GM23248 (cell line): ENCODE results near the gene FSD2. TPM values are rescaled to one million over a fixed set of nuclear protein-coding genes. Genes with fewer than 3 reads are reported as not detected.
"Not testable (repeated sequence)": the region's sequence is repeated elsewhere in the genome, so short reads cannot be mapped to it uniquely, and the experiment has no call there.

Source experiments
- DNase-seq: peaks from one replicate; pipeline ENCODE4 v3.0.0-alpha.2; 2015
- H2AFZ ChIP-seq: fragments of 200-600 bp; sonication (generic); 2 replicates; pipeline ENCODE4 v1.6.1; 2016; ENCODE audit warnings: antibody characterized with exemption
- H3F3A ChIP-seq: fragments of 200-600 bp; sonication (generic); 2 replicates; pipeline ENCODE4 v1.6.1; 2016; ENCODE audit warnings: mild to moderate bottlenecking, antibody characterized with exemption, mixed run types; ENCODE audit not compliant: insufficient read depth
- H3K27ac ChIP-seq: fragments of 200-600 bp; sonication (generic); 2 replicates; pipeline ENCODE4 v1.5.1; 2016; ENCODE audit warnings: mild to moderate bottlenecking
- H3K27me3 ChIP-seq: fragments of 200-600 bp; sonication (generic); replicated peaks from 2 replicates; pipeline ENCODE4 v1.6.1; 2016; ENCODE audit warnings: mild to moderate bottlenecking; ENCODE audit not compliant: insufficient read depth
- H3K36me3 ChIP-seq: fragments of 200-600 bp; sonication (generic); 2 replicates; pipeline ENCODE4 v1.6.1; 2016; ENCODE audit warnings: low read depth, mild to moderate bottlenecking
- H3K4me1 ChIP-seq: fragments of 200-600 bp; sonication (generic); 2 replicates; pipeline ENCODE4 v1.6.1; 2016; ENCODE audit warnings: mild to moderate bottlenecking; ENCODE audit not compliant: insufficient read depth
- H3K4me2 ChIP-seq: fragments of 200-600 bp; sonication (generic); one replicate; pipeline ENCODE4 v1.6.1; 2016; ENCODE audit warnings: mild to moderate bottlenecking; ENCODE audit not compliant: unreplicated experiment
- H3K4me3 ChIP-seq: fragments of 200-600 bp; sonication (generic); 2 replicates; pipeline ENCODE4 v1.5.1; 2016; ENCODE audit warnings: mild to moderate bottlenecking
- H3K79me2 ChIP-seq: fragments of 200-600 bp; sonication (generic); 2 replicates; pipeline ENCODE4 v1.6.1; 2016; ENCODE audit warnings: mild to moderate bottlenecking; ENCODE audit not compliant: insufficient read depth
- H3K9ac ChIP-seq: fragments of 200-600 bp; sonication (generic); 2 replicates; pipeline ENCODE4 v1.6.1; 2016; ENCODE audit warnings: mild to moderate bottlenecking
- H3K9me2 ChIP-seq: fragments of 200-600 bp; sonication (generic); 2 replicates; pipeline ENCODE4 v1.6.1; 2016; ENCODE audit warnings: mixed run types, mild to moderate bottlenecking, moderate library complexity; ENCODE audit not compliant: insufficient read depth
- H3K9me3 ChIP-seq: fragments of 200-600 bp; sonication (generic); one replicate; pipeline ENCODE4 v1.6.1; 2017; ENCODE audit warnings: low read depth
- H4K20me1 ChIP-seq: fragments of 200-600 bp; sonication (generic); 2 replicates; pipeline ENCODE4 v1.6.0; 2016; ENCODE audit not compliant: insufficient read depth
- EZH2 ChIP-seq: fragments of 200-600 bp; sonication (generic); IDR thresholded peaks from 2 replicates; pipeline ENCODE4 v1.6.1; 2018; ENCODE audit warnings: antibody characterized with exemption, mild to moderate bottlenecking; ENCODE audit not compliant: insufficient read depth, poor library complexity, severe bottlenecking
- EZH2phosphoT487 ChIP-seq: fragments of 200-600 bp; sonication (generic); IDR thresholded peaks from 2 replicates; pipeline ENCODE4 v1.6.1; 2018; ENCODE audit warnings: antibody characterized with exemption, moderate library complexity, mild to moderate bottlenecking, low read depth; ENCODE audit not compliant: insufficient read depth
- WGBS, 2 experiments: methylation state at CpG; one replicate each; pipeline ENCODE4 v1.1.6; 2015 to 2017; ENCODE audit warnings: low lambda C conversion rate in 2 of 2, low coverage in 1 of 2; ENCODE audit errors: missing lambda C conversion rate in 2 of 2; 5-methylcytosine and 5-hydroxymethylcytosine counted together
- in situ Hi-C: fragments of 300-500 bp; cut with MboI; formaldehyde crosslinking; loops from 2 replicates; pipeline ENCODE4 v1.15.0; 2020
- polyA plus RNA-seq: library from polyadenylated mRNA; unstranded; fragments of >200 nt; fragmentation: Nextera tagmentation; extraction: Ambion mirVana; gene quantifications from 2 replicates; pipeline ENCODE4 v1.2.1, GENCODE V29; 2016
- total RNA-seq: library from RNA; depleted of rRNA; stranded (reverse); fragments of >200 nt; shearing (Covaris generic); gene quantifications from 2 replicates; pipeline ENCODE4 v1.2.3, GENCODE V29; 2014

FSD2 gene
- total and polyA plus RNA-seq, 2 experiments from 2014 or later: 0.08 TPM; not detected in 1

DNA sequence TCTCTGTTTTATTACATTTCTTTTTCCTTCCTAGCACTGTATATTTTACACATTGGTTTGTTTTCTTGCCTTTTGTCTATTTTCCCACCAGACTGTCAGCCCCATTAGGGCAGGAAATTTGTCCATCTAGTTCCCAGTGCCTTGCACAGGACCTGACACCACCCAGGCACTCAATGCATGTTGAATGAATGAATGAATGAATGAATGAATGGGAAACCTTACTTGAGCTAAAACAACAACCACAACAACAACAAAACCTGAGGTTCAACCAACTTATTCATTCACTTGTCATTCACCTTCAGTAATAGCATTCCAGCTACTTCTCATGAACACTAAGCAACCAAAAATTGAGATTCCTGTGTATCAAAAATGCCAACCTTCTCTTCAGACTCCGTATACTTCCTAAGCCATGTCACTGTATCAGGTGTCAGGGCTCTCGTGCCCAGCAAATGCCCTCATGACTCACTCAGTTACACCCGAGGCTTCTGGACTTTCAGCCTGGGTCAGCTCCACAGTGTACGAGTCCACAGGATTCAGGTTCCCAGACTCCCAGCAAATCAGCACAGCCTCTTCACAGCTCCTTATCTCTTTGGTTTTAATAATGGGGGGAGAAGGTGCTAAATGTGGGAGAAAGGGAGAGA is 37.3 kb downstream of the FSD2 start:
- Histone ChIP-seq H3K4me3 (no peak overlapping the region), H4K20me1 (no peaks in the 10 kb centered on the region), H3K9ac (no peak overlapping the region), H2AFZ (no peak overlapping the region), H3K4me2 (no peak overlapping the region), H3K36me3 (no peaks in the 10 kb centered on the region), H3K4me1 (no peaks in the 10 kb centered on the region), H3K27ac (no peak overlapping the region), H3K9me3 (no peaks in the 10 kb centered on the region), H3F3A (no peaks in the 10 kb centered on the region), H3K9me2 (no peaks in the 10 kb centered on the region), H3K79me2 (no peaks in the 10 kb centered on the region), H3K27me3 (no peaks in the 10 kb centered on the region)
- whole genome bisulfite sequencing, 2 experiments: 51 to 58% methylated on average over 4 of the region's 4 CpGs
- TF ChIP-seq EZH2phosphoT487 (no peak), EZH2 (no peak)
- DNase-seq: peak; percentile 39
- in situ Hi-C loops: no loop called here

DNA sequence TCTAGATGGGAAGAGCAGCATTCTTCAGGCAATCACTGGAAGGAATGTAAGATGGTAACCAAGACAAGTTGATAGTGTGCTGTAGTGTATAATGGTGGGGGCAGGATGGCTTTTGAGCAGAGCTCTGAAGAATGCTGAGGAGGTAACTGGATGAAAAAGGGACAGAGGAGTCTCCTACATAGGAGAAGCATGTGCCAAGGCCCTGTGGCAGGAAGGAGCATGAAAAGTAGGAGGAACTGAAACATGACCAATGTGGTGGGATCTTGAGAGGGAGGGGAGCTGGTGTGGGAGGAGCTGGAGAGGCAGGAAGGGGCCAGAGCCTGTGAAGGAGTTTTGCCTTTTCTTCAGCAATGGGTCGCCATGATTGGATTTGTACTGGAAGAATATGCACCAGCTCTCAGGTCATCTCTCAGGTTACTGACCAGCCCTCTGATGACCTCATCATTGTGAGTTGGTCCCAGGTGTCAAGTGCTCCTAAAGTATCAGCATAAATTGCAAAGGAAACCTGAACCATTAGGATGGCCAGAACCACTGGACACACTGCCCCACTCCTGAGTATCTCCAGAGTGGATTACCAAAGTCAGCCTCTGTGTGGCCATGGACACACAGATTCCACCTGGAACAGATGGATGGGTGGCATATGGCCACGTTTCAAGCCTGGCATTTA is 38.6 kb downstream of the FSD2 start:
- in situ Hi-C loops: no loop called here
- Histone ChIP-seq H3K27me3 (no peaks in the 10 kb centered on the region), H3K9me2 (no peaks in the 10 kb centered on the region), H3K36me3 (no peaks in the 10 kb centered on the region), H3F3A (no peaks in the 10 kb centered on the region), H3K4me3 (no peak overlapping the region), H4K20me1 (no peaks in the 10 kb centered on the region; the same call in 1 of the 2 replicates), H3K9me3 (no peaks in the 10 kb centered on the region), H2AFZ (no peak overlapping the region), H3K9ac (no peak overlapping the region), H3K4me1 (no peaks in the 10 kb centered on the region), H3K4me2 (no peak overlapping the region), H3K79me2 (no peaks in the 10 kb centered on the region), H3K27ac (no peak overlapping the region)
- TF ChIP-seq EZH2: no peak
- no peak for TF ChIP-seq EZH2phosphoT487
- no peak for DNase-seq
- 80 to 85% methylated on average over 2 of the region's 2 CpGs for WGBS, 2 experiments

DNA sequence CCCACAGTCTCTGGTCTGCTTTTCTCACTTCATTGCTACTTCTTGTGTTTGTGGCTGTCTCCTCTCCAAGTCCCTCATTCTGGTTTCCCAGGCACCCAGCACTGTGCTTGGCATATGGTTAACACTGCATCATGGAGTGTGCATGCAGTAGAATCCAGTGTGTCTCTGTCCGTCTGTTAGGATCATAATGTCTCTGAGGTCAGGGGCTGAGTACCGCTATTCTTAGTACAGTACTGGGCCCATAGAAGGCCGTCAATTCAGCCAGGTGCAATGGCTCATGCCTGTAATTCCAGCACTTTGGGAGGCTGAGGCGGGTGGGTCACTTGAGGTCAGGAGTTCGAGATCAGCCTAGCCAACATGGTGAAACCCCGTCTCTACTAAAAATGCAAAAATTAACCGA is 39.7 kb downstream of the FSD2 start:
- H3K9ac ChIP-seq, H2AFZ ChIP-seq, H3K4me3 ChIP-seq, H4K20me1 ChIP-seq, H3F3A ChIP-seq, H3K9me3 ChIP-seq, H3K27ac ChIP-seq, in situ Hi-C loops, H3K9me2 ChIP-seq, DNase-seq, H3K4me2 ChIP-seq, H3K36me3 ChIP-seq, H3K4me1 ChIP-seq, H3K79me2 ChIP-seq, H3K27me3 ChIP-seq: not testable (repeated sequence)
- 88 to 90% methylated on average over 7 of the region's 7 CpGs for WGBS, 2 experiments

DNA sequence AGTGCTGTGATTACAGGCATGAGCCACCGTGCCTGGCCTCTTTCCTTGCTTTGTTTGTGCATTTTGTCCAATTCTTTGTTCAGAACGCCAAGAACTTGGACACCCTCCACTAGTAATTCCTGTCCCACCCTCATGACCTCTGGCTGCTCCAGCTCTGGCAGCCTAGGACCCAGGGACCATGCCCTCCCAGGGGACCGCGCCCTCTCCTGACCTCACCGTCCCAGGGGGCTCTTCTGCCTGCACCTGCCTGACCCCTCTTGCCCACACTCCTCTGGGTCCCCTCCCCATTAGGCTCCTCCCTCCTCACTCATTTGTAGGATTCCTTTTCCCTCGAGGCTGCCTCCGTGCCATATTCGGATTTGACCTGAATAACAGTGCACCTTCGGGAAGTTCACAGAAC is 41.1 kb downstream of the FSD2 start:
- no peaks in the 10 kb centered on the region for H3K36me3 ChIP-seq
- WGBS, 2 experiments: 69 to 78% methylated on average over 9 of the region's 9 CpGs
- no peaks in the 10 kb centered on the region; the same call in 1 of the 2 replicates for H4K20me1 ChIP-seq
- no peaks in the 10 kb centered on the region for H3K4me1 ChIP-seq
- no peaks in the 10 kb centered on the region for H3F3A ChIP-seq
- TF ChIP-seq EZH2 (no peak), EZH2phosphoT487 (no peak)
- no peak overlapping the region for H3K4me3 ChIP-seq
- H3K27me3 ChIP-seq: no peaks in the 10 kb centered on the region
- no peaks in the 10 kb centered on the region for H3K9me2 ChIP-seq
- H3K4me2 ChIP-seq: no peak overlapping the region
- no peaks in the 10 kb centered on the region for H3K9me3 ChIP-seq
- in situ Hi-C loops: no loop called here
- no peak for DNase-seq
- no peak overlapping the region for H2AFZ ChIP-seq
- no peak overlapping the region for H3K9ac ChIP-seq
- no peak overlapping the region for H3K27ac ChIP-seq
- H3K79me2 ChIP-seq: no peaks in the 10 kb centered on the region; the same call in 1 of the 2 replicates
